ENCODE measurements around the gene ZNF669.

GRCh38 chr1:247131236-247131635 is 27.1 kb upstream of the ZNF669 start:
- TF ChIP-seq CTCF (IDR thresholded peaks at IDR 0.05; ENCODE audit: low read depth, low read length) (no peak), POLR2A (IDR thresholded peaks at IDR 0.05; ENCODE audit: extremely low read depth, insufficient read length) (no peak), MYC (IDR thresholded peaks at IDR 0.05; ENCODE audit: low read depth, low read length) (no peak)
